Fibroblast of lung (primary cell): ENCODE results near the gene PPA1.

ENCODE experiments used
- EZH2 ChIP-seq: IDR thresholded peaks from 2 replicates; pipeline ENCODE4 v1.5.1; 2012; ENCODE audit warnings: low read length, control low read depth, mild to moderate bottlenecking; ENCODE audit errors: missing control alignments
- TF ChIP-seq, protein P1 (sequence below), 2 donors: IDR thresholded peaks in 1 of 2; conservative IDR thresholded peaks in 1 of 2; 1 replicate in 1 of 2; 2 replicates in 1 of 2; pipeline ENCODE4 v1.5.1; 2011 to 2012; ENCODE audit warnings: low read length in 2 of 2, control low read depth in 1 of 2, inconsistent platforms in 1 of 2, low read depth in 1 of 2, mild to moderate bottlenecking in 1 of 2

GRCh38 chr10:70186571-70186970 lies 46.7 kb downstream of the PPA1 start:
- TF ChIP-seq, protein P1, sequence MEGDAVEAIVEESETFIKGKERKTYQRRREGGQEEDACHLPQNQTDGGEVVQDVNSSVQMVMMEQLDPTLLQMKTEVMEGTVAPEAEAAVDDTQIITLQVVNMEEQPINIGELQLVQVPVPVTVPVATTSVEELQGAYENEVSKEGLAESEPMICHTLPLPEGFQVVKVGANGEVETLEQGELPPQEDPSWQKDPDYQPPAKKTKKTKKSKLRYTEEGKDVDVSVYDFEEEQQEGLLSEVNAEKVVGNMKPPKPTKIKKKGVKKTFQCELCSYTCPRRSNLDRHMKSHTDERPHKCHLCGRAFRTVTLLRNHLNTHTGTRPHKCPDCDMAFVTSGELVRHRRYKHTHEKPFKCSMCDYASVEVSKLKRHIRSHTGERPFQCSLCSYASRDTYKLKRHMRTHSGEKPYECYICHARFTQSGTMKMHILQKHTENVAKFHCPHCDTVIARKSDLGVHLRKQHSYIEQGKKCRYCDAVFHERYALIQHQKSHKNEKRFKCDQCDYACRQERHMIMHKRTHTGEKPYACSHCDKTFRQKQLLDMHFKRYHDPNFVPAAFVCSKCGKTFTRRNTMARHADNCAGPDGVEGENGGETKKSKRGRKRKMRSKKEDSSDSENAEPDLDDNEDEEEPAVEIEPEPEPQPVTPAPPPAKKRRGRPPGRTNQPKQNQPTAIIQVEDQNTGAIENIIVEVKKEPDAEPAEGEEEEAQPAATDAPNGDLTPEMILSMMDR (conservative IDR thresholded peaks at IDR 0.05 in 1 of 2, IDR thresholded peaks at IDR 0.05 in 1 of 2; ENCODE audit: low read depth in 1 of 2, low read length in 2 of 2): no peak
- no peak for TF ChIP-seq EZH2
